NCI-H2196 treated with DMSO at 0.1 percent for 48 hours (cell line): ENCODE measurements around the gene HTR3E.

Experiments used
- DNase-seq: peaks from one replicate; lab custom pipeline; 2025; ENCODE audit not compliant: unreplicated experiment; lab: John Stamatoyannopoulos, UW

The HTR3E gene

GRCh38 chr3:184155644-184156521, 59.0 kb downstream of the HTR3E start:
- DNase-seq: no peak

DNA sequence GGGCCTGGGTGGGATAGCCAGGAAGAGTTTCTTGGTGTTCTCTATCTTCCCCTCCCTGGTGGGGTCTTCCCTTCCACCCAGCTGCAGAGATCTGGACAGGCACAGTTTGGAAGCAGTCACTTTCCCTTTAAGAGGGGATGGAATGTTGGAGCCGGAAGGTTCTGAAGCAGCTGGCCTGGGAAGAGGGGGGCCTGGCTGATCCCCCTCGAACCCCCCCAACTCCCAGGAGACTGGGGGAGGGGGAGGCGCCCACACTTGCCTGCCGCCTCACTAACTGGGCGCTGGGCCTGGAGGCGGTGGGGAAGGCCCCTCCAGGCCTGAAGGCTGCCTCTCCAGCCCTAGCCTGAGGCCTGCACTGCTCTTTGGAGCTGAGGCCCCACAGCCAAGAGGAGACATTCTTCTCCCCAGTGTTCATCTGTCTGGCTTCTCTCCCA, 59.7 kb downstream of the HTR3E start:
- DNase-seq: no peak
